ENCODE measurements around the gene LGALS9B. TPM values are rescaled to one million over a fixed set of nuclear protein-coding genes. Genes with fewer than 3 reads are reported as not detected.

The LGALS9B gene
- not detected in 2 replicates for total RNA-seq

GRCh38 chr17:20467447-20467846 is at the start of gene LGALS9B:
TSS of gene LGALS9B (minus strand) at chr17:20467539. CDS start at chr17:20467470, 69 bp downstream.

Other genes starting within 250 kb of the LGALS9B start
- gene CDRT15L2, start 112.2 kb upstream of the LGALS9B start, total RNA-seq, result not detected in 2 replicates